Lower leg skin (tissue), 4 donors: ENCODE results near the gene SELENOO. TPM values are rescaled to one million over a fixed set of nuclear protein-coding genes. Genes with fewer than 3 reads are reported as not detected.

Source experiments
- DNase-seq, 2 donors: peaks; one replicate each; pipeline ENCODE4 v3.0.0-alpha.2; 2019; ENCODE audit warnings: low spot score in 2 of 2
- H3K4me3 ChIP-seq: fragments of 200-600 bp; sonication (generic); 2 replicates; pipeline ENCODE4 v1.5.1; 2017; ENCODE audit warnings: mild to moderate bottlenecking, low read depth; ENCODE audit not compliant: poor library complexity, severe bottlenecking
- POLR2A ChIP-seq, 2 donors: fragments of 450-650 bp; IDR thresholded peaks; one replicate each; pipeline ENCODE4 v1.6.1; 2016 to 2017; ENCODE audit warnings: antibody characterized with exemption in 2 of 2, mild to moderate bottlenecking in 1 of 2, moderate library complexity in 1 of 2
- WGBS, 2 donors: methylation state at CpG; one replicate each; pipeline ENCODE4 v1.1.5; 2018; 5-methylcytosine and 5-hydroxymethylcytosine counted together
- intact Hi-C: fragments of 100-400 bp; cut with DNase I; formaldehyde crosslinking; loops from one replicate; pipeline ENCODE4 v1.15.0; 2023; ENCODE audit warnings: low total_unique reads
- total RNA-seq, 4 donors: library from RNA; depleted of rRNA; stranded (reverse); fragments of >200 nt; gene quantifications; one replicate each; pipeline ENCODE4 v1.1.0, GENCODE V29; 2016
- TF ChIP-seq, protein P1 (sequence below), 3 donors: fragments of 450-650 bp; IDR thresholded peaks; one replicate each; pipeline ENCODE4 v1.5.1; 2016; ENCODE audit warnings: antibody characterized with exemption in 3 of 3, mild to moderate bottlenecking in 3 of 3, moderate library complexity in 2 of 3

The SELENOO gene
- total RNA-seq, 4 donors from 2014 or later: 33.3 to 52.3 (median 43.1) TPM

DNA sequence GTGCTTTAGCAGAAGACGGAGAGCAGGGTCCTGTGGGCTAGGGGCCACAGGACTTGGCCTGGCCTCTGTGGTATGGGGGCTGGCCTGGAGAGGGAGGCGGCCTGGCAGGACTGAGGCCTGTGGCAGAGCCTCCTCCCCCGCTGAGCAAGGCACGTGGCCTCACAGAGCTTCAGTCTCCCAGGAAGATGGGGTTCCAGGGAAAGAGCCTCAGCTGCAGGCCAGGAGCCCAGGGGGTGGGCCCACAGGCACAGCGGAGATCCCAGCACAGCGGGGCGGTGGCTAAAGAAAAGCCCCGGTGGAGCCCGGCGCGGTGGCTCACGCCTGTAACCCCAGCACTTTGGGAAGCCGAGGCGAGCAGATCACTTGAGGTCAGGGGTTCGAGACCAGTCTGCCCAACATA lies 58.5 kb downstream of the SELENOO start:
- WGBS, 2 donors: 88 to 91% methylated on average over 15 of the region's 15 CpGs
- no peak overlapping the region for H3K4me3 ChIP-seq
- TF ChIP-seq, protein P1, sequence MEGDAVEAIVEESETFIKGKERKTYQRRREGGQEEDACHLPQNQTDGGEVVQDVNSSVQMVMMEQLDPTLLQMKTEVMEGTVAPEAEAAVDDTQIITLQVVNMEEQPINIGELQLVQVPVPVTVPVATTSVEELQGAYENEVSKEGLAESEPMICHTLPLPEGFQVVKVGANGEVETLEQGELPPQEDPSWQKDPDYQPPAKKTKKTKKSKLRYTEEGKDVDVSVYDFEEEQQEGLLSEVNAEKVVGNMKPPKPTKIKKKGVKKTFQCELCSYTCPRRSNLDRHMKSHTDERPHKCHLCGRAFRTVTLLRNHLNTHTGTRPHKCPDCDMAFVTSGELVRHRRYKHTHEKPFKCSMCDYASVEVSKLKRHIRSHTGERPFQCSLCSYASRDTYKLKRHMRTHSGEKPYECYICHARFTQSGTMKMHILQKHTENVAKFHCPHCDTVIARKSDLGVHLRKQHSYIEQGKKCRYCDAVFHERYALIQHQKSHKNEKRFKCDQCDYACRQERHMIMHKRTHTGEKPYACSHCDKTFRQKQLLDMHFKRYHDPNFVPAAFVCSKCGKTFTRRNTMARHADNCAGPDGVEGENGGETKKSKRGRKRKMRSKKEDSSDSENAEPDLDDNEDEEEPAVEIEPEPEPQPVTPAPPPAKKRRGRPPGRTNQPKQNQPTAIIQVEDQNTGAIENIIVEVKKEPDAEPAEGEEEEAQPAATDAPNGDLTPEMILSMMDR (IDR thresholded peaks at IDR 0.05): no peak
- no peak for TF ChIP-seq POLR2A (IDR thresholded peaks at IDR 0.05)
- no peak for DNase-seq
- intact Hi-C loops: no loop called here

GRCh38 chr22:50260434-50260800 lies 59.6 kb downstream of the SELENOO start:
- no peak overlapping the region for H3K4me3 ChIP-seq
- WGBS, 2 donors: 23% methylated on average over 9 to 10 of the region's 11 CpGs
- DNase-seq: no peak
- intact Hi-C loops: no loop called here
- TF ChIP-seq, protein P1 (IDR thresholded peaks at IDR 0.05): no peak
- TF ChIP-seq POLR2A (IDR thresholded peaks at IDR 0.05): no peak

- 2 to 3% methylated on average over 20 to 56 of the region's 92 CpGs for WGBS, 2 donors
- intact Hi-C loops: no loop called here
- no peak for TF ChIP-seq POLR2A (IDR thresholded peaks at IDR 0.05)
- TF ChIP-seq, protein P1 (IDR thresholded peaks at IDR 0.05): no peak
Observed at GRCh38 chr22:50260801-50261614, 60.2 kb downstream of the SELENOO start.

DNA sequence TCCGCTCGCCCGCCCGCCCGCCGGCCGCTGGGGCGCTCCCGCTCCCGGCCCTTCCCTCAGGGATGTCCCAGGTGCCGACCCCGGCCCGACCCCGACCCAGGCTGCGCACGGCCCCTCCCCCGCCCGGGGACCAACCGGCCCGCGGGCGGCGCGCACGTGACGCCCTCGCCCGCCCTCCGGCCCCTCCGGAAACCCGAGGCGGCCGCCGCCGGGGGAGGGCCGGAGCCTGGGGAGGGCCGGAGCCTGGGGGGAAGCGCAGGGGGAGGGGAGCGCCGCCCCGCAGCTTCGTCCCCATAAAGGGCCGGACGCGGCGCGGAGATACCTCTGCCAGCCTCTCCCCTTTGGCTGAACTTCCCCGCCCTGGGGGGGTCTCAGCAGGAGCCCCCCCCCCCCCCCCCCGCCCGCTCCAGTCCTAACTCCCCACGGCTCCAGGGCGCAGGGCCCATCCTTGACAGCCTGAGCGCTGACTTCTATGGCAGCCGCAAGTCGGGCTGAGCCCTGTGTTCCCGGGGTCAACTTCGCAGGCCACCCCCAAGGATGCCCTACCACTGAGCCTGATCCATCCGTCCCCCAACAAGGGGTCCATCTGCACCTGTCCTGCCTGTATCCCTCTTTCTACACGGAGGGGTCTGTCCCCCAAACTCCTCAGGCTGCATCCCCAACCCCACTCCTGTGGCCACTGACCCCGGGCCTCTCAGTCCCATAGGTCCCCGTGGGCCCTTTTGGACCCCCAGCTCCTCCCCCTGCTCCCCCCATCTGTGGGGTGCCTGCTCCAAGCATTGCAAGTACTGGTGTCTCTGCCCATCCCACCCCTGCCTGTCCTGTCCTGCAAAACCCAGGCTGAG lies 61.0 kb downstream of the SELENOO start, which contains the start of gene MAPK12:
TSS of gene MAPK12 (minus strand) at position 69 of the 845 bp plus-strand sequence. CDS start 174 bp downstream, outside the sequence.
- DNase-seq: no peak
- intact Hi-C loops: no loop called here
- TF ChIP-seq, protein P1 (IDR thresholded peaks at IDR 0.05): no peak
- TF ChIP-seq POLR2A (IDR thresholded peaks at IDR 0.05): no peak
- H3K4me3 ChIP-seq: no peak within 1 kb of the TSS
- WGBS, 2 donors: 6 to 24% methylated on average over 6 to 42 of the region's 61 CpGs

More at GRCh38 chr22:50260801-50261614, 60.2 kb downstream of the SELENOO start:
- no peak for DNase-seq
- H3K4me3 ChIP-seq: no peak overlapping the region

DNA sequence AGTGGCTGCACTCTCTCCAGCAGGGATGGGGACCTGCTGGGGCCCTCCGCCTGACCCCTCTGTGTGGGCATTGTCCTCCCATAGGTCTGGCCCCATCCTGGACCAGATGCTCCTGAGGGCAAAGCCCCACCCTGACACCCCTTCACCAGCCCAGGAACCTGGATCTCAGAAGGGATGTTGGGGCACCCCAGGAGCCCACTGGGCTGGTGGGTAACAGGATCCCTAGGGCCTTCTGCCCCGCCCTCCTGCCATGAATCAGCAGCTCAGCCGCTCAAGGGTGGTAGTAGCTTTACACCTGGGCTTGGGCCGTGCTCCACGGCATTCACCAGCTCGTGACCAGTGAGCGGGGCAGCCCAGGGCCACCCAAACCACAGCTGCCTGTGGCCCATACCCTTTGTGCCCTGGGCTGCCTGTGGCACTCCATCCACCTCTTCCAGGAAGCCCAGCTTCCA lies 61.7 kb downstream of the SELENOO start:
- H3K4me3 ChIP-seq: no peak overlapping the region
- 52 to 53% methylated on average over 3 to 7 of the region's 7 CpGs for WGBS, 2 donors
- TF ChIP-seq, protein P1 (IDR thresholded peaks at IDR 0.05): no peak
- TF ChIP-seq POLR2A (IDR thresholded peaks at IDR 0.05): no peak
- no peak for DNase-seq
- intact Hi-C loops: no loop called here
